Stomach smooth muscle (tissue), 2 donors: ENCODE results near the gene OST4.

ENCODE experiments used
- H3K27ac ChIP-seq: one replicate; pipeline ENCODE4 v1.7.0; 2013; ENCODE audit warnings: mild to moderate bottlenecking, low read length, inconsistent platforms
- H3K27me3 ChIP-seq, 2 donors: one replicate each; pipeline ENCODE4 v1.7.0; 2013; ENCODE audit warnings: low read length in 2 of 2; ENCODE audit not compliant: insufficient read depth in 2 of 2, control insufficient read depth in 1 of 2
- H3K36me3 ChIP-seq, 2 donors: one replicate each; pipeline ENCODE4 v1.7.0; 2013; ENCODE audit warnings: low read length in 2 of 2; ENCODE audit not compliant: control insufficient read depth in 2 of 2, insufficient read depth in 2 of 2
- H3K4me1 ChIP-seq: one replicate; pipeline ENCODE4 v1.7.0; 2013; ENCODE audit warnings: low read length; ENCODE audit not compliant: control insufficient read depth, insufficient read depth
- H3K4me3 ChIP-seq, 2 donors: one replicate each; pipeline ENCODE4 v1.7.0; 2013; ENCODE audit warnings: low read length in 2 of 2
- H3K9ac ChIP-seq, 2 donors: one replicate each; pipeline ENCODE4 v1.7.0; 2013; ENCODE audit warnings: low read length in 2 of 2, mild to moderate bottlenecking in 1 of 2
- H3K9me3 ChIP-seq, 2 donors: one replicate each; pipeline ENCODE4 v1.7.0; 2013; ENCODE audit warnings: low read length in 2 of 2; ENCODE audit not compliant: control insufficient read depth in 2 of 2
- donor health status: healthy.
- donor health status: Pancreatic carcinoma.

OST4 gene

GRCh38 chr2:27092696-27093429 lies 21.4 kb upstream of the OST4 start:
- Histone ChIP-seq H3K9me3 (no peaks in the 10 kb centered on the region), H3K4me3 (no peak overlapping the region)

GRCh38 chr2:27091746-27092695 lies 20.6 kb upstream of the OST4 start:
- Histone ChIP-seq H3K27me3 (no peaks in the 10 kb centered on the region), H3K4me3 (no peak overlapping the region), H3K9me3 (no peaks in the 10 kb centered on the region), H3K9ac (no peak overlapping the region), H3K4me1 (peaks cover 19% of the 10 kb centered on the region), H3K27ac (no peak overlapping the region), H3K36me3 (peaks cover 0 to 2% of the 10 kb centered on the region in 2 donors)

More at GRCh38 chr2:27092696-27093429, 21.4 kb upstream of the OST4 start:
- H3K27me3 ChIP-seq: no peaks in the 10 kb centered on the region
- H3K4me1 ChIP-seq: peaks cover 14% of the 10 kb centered on the region
- H3K36me3 ChIP-seq: peaks cover 0 to 5% of the 10 kb centered on the region in 2 donors
- no peak overlapping the region for H3K9ac ChIP-seq
- H3K27ac ChIP-seq: no peak overlapping the region

- H3K36me3 ChIP-seq: peaks cover 0 to 2% of the 10 kb centered on the region in 2 donors
- H3K4me3 ChIP-seq: no peak overlapping the region
- H3K27me3 ChIP-seq: no peaks in the 10 kb centered on the region
- H3K9ac ChIP-seq: no peak overlapping the region
- no peak overlapping the region for H3K27ac ChIP-seq
- H3K9me3 ChIP-seq: no peaks in the 10 kb centered on the region
- H3K4me1 ChIP-seq: peaks cover 30% of the 10 kb centered on the region
Observed at GRCh38 chr2:27089111-27089954, 17.9 kb upstream of the OST4 start.

- H3K27ac ChIP-seq: no peak overlapping the region
- no peaks in the 10 kb centered on the region for H3K9me3 ChIP-seq
- peaks cover 37% of the 10 kb centered on the region for H3K4me1 ChIP-seq
- H3K4me3 ChIP-seq: no peak overlapping the region
- peaks cover 0 to 2% of the 10 kb centered on the region in 2 donors for H3K36me3 ChIP-seq
- H3K9ac ChIP-seq: no peak overlapping the region
- H3K27me3 ChIP-seq: no peaks in the 10 kb centered on the region
Observed at GRCh38 chr2:27088634-27089033, 17.2 kb upstream of the OST4 start.

- Histone ChIP-seq H3K27me3 (no peaks in the 10 kb centered on the region), H3K4me3 (no peak overlapping the region), H3K27ac (no peak overlapping the region), H3K9me3 (no peaks in the 10 kb centered on the region), H3K4me1 (peaks cover 44% of the 10 kb centered on the region), H3K36me3 (peaks cover 0 to 2% of the 10 kb centered on the region in 2 donors), H3K9ac (no peak overlapping the region)
Observed at GRCh38 chr2:27087823-27088410, 16.5 kb upstream of the OST4 start.

- Histone ChIP-seq H3K36me3 (peaks cover 2 to 6% of the 10 kb centered on the region in 2 donors), H3K27ac (peak within 1 kb of the TSS; percentile 82), H3K4me3 (peak within 1 kb of the TSS; percentile 88 to 93), H3K27me3 (no peaks in the 10 kb centered on the region), H3K9ac (peak within 1 kb of the TSS; percentile 62 to 64), H3K4me1 (peaks cover 53% of the 10 kb centered on the region), H3K9me3 (no peaks in the 10 kb centered on the region)
Observed at GRCh38 chr2:27086724-27087593, 15.5 kb upstream of the OST4 start, which contains the start of gene KHK. Gene KHK, plus strand, starts transcription at chr2:27086772. Its CDS starts 488 bp downstream, at chr2:27087260.

- peak overlapping the region; percentile 82 for H3K27ac ChIP-seq
- H3K27me3 ChIP-seq: no peaks in the 10 kb centered on the region
- peaks cover 2 to 11% of the 10 kb centered on the region in 2 donors for H3K36me3 ChIP-seq
- H3K9ac ChIP-seq: peak overlapping the region; percentile 62 to 64
- peaks cover 61% of the 10 kb centered on the region for H3K4me1 ChIP-seq
- H3K9me3 ChIP-seq: no peaks in the 10 kb centered on the region
- H3K4me3 ChIP-seq: peak overlapping the region; percentile 38 to 76
Observed at GRCh38 chr2:27086090-27086723, 14.8 kb upstream of the OST4 start.

- H3K27ac ChIP-seq: peak overlapping the region; percentile 82
- peaks cover 2 to 11% of the 10 kb centered on the region in 2 donors for H3K36me3 ChIP-seq
- H3K4me1 ChIP-seq: peaks cover 65% of the 10 kb centered on the region
- H3K27me3 ChIP-seq: no peaks in the 10 kb centered on the region
- H3K9ac ChIP-seq: peak overlapping the region; percentile 62 to 64
- H3K9me3 ChIP-seq: no peaks in the 10 kb centered on the region
- H3K4me3 ChIP-seq: peak overlapping the region; percentile 38 to 76
Observed at GRCh38 chr2:27085673-27086089, 14.2 kb upstream of the OST4 start.

GRCh38 chr2:27085062-27085672 lies 13.7 kb upstream of the OST4 start:
- H3K9me3 ChIP-seq: no peaks in the 10 kb centered on the region
- H3K36me3 ChIP-seq: peaks cover 2 to 15% of the 10 kb centered on the region in 2 donors
- H3K4me3 ChIP-seq: peak overlapping the region; percentile 38 to 76
- peaks cover 70% of the 10 kb centered on the region for H3K4me1 ChIP-seq
- no peaks in the 10 kb centered on the region for H3K27me3 ChIP-seq
- peak overlapping the region; percentile 47 to 62 for H3K9ac ChIP-seq
- H3K27ac ChIP-seq: peak overlapping the region; percentile 82
